GM21447 (cell line): ENCODE measurements around the gene ARNT2.

ENCODE experiments used
- ATAC-seq: cut with Tn5 transposase; IDR thresholded peaks from one replicate; pipeline ENCODE4 v1.9.1; 2021; ENCODE audit not compliant: unreplicated experiment

The ARNT2 gene

GRCh38 chr15:80590761-80591355, 186.7 kb downstream of the ARNT2 start:
- ATAC-seq, result no peak

GRCh38 chr15:80591471-80591870, 187.3 kb downstream of the ARNT2 start:
- no peak for ATAC-seq

GRCh38 chr15:80591938-80592825, 188.0 kb downstream of the ARNT2 start:
- ATAC-seq, result no peak

- ATAC-seq, result no peak
Observed at GRCh38 chr15:80593486-80594030, 189.4 kb downstream of the ARNT2 start.

DNA sequence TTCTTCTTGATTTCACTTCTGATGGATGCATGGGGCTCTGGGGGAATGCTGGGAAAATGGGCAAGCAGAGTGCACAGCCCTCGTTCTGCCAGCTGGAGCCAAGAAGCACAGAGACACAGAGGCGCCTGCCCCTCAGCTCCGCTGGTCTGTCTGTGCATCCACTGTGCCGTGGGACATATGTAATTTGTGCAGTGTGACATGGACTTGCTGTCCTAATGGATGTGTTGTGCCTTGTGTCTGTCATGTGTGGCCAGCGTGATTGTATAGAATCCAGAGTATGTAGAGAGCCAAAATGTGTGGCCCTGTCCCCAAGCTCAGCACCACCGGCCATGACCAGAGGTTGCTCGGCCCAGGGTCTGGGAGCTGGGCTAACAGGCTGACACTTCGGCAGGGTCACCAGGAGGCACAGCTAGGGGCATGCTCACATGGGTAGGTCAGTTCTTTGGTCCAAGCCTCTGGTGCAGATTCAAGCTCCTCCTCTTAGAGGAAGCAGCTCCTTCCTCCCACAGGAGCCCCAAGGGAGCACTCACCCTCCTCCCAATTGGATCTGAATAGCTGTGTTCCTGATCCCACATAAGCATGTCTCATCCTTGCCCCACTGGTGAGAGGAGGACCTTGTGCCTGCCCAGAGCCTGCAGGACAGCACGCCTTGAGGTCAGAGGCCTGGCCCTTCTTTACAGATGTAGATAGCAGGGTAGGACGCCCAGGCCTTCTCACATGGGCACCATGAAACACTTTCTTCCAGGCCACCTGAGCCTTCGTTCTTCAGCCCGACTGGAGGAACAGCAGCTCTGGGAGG, 190.1 kb downstream of the ARNT2 start:
- ATAC-seq, result no peak

DNA sequence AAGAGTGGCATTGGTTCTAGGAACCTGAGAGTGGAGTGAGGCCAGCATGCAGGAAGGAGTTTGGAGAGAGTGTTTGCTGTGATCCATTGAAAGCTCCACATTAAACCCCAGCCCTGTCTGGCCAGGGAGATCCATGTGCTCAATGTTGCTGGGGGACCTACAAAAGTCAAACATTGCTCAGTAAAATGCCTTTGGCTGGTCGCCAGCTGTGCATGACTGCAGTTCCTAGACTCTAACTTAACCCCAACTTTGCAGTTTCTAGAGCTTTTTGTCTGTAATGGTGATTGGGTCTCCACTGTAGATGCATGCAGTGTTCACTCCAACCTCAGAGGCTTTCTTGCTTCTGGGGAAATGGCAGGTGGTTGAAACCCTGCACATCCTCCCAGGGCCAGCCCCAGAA, 191.2 kb downstream of the ARNT2 start:
- no peak for ATAC-seq

- no peak for ATAC-seq
Observed at GRCh38 chr15:80596521-80596976, 192.4 kb downstream of the ARNT2 start.

DNA sequence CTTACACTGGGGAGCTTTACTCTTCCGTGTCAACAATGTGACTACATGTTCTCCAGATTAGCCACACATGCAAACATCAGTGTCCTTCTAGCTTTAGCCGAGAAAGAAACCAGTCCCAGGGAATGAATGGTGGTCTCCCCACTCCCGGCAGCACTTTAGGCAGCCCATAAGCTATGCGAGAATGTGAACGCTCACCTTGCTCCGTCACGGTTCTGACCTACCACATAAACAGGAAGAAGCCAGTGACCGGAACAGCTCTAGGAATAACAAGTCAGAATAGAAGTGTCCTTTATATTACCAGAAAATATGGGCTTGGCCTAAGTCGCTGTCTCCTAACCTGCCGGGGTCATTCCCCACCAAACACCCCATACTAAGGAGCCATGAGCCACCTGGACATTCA, 192.9 kb downstream of the ARNT2 start:
- no peak for ATAC-seq

- ATAC-seq, result no peak
Observed at GRCh38 chr15:80599359-80599758, 195.2 kb downstream of the ARNT2 start.

- ATAC-seq, result no peak
Observed at GRCh38 chr15:80600626-80601025, 196.4 kb downstream of the ARNT2 start.

DNA sequence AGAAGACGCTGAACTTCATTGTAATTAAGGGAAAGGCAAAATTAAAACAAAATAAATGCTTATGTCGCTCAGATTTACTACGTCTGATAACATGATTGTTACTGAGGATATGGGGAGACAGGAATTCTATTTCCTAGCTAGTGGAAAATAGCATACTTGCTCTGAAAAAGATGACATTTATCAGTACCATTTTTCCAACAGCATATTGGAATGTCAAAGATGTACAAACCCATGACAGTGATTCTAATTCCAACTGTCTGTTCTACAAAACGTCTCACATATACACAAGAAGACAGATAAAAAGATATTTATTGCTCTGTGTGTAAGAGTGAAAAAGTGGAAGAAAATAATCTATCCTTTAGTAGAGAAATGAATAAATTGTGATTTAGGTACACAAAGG, 197.1 kb downstream of the ARNT2 start:
- ATAC-seq, result no peak

GRCh38 chr15:80604583-80605575, 200.7 kb downstream of the ARNT2 start:
- no peak for ATAC-seq

- ATAC-seq, result no peak
Observed at GRCh38 chr15:80605591-80606150, 201.5 kb downstream of the ARNT2 start.

DNA sequence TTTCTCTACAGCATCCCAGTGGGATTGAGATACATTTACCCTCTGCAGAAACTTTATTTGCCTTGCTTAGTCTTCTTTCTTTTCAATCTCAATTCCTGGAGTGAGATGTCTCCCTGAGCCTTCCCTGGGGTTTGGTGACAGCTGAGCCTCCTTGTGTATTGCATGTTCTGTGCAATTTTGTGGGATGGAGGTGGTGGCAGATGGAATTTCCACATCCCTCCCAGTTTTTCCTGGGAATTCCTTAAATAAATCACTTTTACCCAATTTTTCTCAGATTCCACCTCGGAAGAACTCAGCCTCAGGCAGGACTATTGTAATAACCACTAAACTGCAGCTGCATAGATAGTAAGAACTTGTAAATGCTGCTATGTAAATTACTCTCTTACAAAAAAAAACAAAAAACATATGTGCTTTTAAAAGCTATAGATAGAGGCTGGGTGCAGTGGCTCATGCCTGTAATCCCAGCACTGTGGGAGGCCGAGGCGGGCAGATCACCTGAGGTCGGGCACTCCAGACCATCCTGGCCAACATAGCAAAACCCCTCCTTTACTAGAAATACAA, 202.4 kb downstream of the ARNT2 start:
- no peak for ATAC-seq

- ATAC-seq, result no peak
Observed at GRCh38 chr15:80607287-80607980, 203.3 kb downstream of the ARNT2 start.

- ATAC-seq, result no peak
Observed at GRCh38 chr15:80608688-80609087, 204.5 kb downstream of the ARNT2 start.

DNA sequence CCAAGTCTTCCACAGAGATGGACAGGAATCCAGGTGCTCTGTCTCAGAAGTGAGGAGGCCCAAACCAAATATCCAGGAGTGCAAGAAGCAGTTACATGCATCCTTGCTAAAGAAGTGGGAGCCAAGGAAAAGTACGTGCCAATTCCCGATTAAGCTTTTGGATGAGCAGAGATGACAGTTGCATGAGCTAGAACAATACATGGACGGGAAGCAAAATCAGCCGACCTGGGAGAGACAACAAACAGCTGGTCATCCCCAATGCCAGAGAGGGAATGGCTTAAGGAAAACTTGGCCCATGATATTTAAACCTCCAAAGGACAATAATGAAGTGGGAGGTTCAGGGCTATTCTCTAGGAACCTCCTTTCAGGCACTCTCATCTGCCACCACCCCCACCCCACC, 204.9 kb downstream of the ARNT2 start:
- no peak for ATAC-seq

DNA sequence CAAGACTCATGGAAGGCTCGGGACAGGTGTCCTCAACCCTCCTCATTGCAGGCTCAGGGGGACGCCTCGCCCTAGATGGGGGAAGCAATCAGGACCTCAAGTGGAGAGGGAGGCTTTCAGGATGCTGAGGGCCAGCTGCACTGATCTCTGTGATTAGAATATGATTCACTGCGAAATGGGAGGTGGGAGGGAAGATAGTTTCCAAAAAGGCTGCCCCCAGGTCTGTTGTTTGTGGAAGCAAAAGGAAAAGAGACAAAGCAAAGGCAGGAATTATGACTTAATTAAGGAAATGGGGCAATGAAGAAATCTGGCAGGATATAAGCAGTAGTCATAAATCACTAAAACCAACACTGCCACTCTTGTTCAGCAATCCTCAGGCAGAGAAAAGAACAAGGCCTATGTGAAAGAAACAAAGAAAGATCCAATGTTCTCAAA, 205.3 kb downstream of the ARNT2 start:
- ATAC-seq, result no peak

DNA sequence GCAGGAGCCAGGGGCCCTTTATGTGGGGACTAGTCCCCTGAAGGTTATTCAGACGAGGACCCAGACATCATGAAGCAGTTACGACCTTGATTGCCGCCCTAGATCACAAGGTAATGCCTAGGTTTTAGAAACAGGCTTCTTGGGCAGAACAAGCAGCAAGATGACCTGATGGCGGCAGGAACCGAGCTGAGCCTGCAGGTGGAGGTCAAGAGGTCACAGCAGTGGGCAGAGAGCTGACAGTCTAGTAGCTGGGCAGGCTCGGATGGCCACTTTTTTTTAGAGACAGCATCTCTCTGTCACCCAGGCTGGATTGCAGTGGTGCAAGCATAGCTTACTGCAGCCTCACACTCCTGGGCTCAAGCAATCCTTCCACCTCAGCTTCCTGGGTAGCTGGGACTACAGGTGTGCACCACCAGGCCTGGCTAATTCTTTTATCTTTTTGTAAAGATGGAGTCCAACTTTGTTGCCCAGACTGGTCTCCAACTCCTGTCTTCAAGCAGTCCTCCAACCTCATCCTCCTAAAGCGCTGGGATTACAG, 207.4 kb downstream of the ARNT2 start:
- ATAC-seq, result no peak
